ENCODE results near the gene DLGAP3.

DNA sequence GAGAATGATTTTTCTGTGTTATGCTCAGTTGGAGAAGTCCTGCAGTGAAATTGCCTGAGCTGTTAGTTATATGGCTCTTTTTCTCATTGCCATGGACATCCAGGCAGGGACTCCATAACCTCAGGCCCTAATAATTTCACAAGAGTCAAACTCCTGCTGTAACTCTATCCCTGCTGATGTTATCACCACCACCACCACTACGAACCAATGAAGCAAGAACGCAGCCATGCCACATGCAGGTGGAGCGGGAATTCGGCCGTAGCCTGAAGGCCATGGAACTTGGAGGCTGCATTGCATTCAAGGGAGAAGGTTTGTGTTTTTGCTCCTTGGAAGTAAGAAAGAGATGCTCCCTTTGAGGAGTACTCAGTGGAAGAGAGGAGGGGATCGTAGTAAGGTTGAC lies 16.8 kb upstream of the DLGAP3 start:
- TF ChIP-seq, protein P1, sequence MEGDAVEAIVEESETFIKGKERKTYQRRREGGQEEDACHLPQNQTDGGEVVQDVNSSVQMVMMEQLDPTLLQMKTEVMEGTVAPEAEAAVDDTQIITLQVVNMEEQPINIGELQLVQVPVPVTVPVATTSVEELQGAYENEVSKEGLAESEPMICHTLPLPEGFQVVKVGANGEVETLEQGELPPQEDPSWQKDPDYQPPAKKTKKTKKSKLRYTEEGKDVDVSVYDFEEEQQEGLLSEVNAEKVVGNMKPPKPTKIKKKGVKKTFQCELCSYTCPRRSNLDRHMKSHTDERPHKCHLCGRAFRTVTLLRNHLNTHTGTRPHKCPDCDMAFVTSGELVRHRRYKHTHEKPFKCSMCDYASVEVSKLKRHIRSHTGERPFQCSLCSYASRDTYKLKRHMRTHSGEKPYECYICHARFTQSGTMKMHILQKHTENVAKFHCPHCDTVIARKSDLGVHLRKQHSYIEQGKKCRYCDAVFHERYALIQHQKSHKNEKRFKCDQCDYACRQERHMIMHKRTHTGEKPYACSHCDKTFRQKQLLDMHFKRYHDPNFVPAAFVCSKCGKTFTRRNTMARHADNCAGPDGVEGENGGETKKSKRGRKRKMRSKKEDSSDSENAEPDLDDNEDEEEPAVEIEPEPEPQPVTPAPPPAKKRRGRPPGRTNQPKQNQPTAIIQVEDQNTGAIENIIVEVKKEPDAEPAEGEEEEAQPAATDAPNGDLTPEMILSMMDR (IDR thresholded peaks at IDR 0.05): no peak
- TF ChIP-seq POLR2A (IDR thresholded peaks at IDR 0.05): no peak

All from body of pancreas (tissue), 4 donors.